Vagina (tissue), 2 donors: Measurements from ENCODE around the gene PBX1. TPM values are rescaled to one million over a fixed set of nuclear protein-coding genes. Genes with fewer than 3 reads are reported as not detected.

Experiments
- DNase-seq, 2 donors: peaks; one replicate each; pipeline ENCODE4 v3.0.0-alpha.2; 2017; ENCODE audit errors: extremely low spot score in 2 of 2
- H3K27ac ChIP-seq: fragments of 200-600 bp; sonication (generic); one replicate; pipeline ENCODE4 v1.5.1; 2019
- H3K27me3 ChIP-seq: fragments of 200-600 bp; sonication (generic); one replicate; pipeline ENCODE4 v1.5.1; 2019
- H3K36me3 ChIP-seq, 2 donors: fragments of 200-600 bp; sonication (generic); one replicate each; pipeline ENCODE4 v1.5.1; 2017 to 2019
- H3K4me1 ChIP-seq: fragments of 200-600 bp; sonication (generic); one replicate; pipeline ENCODE4 v1.5.1; 2019
- H3K4me3 ChIP-seq, 2 donors: fragments of 200-600 bp; sonication (generic); 1 replicate in 1 of 2; 2 replicates in 1 of 2; pipeline ENCODE4 v1.5.1; 2016 to 2019
- H3K9me3 ChIP-seq: fragments of 200-600 bp; sonication (generic); one replicate; pipeline ENCODE4 v1.5.1; 2019
- CTCF ChIP-seq, 3 experiments: fragments of 450-650 bp in 2 of 3; fragments of 200-600 bp in 1 of 3; sonication (generic) in 1 of 3; IDR thresholded peaks; one replicate each; pipeline ENCODE4 v1.5.1; 2017 to 2019; ENCODE audit warnings: antibody characterized with exemption in 3 of 3, mild to moderate bottlenecking in 2 of 3, moderate library complexity in 2 of 3
- POLR2A ChIP-seq, 2 donors: fragments of 450-650 bp; IDR thresholded peaks; one replicate each; pipeline ENCODE4 v1.6.1; 2017; ENCODE audit warnings: antibody characterized with exemption in 2 of 2, mild to moderate bottlenecking in 2 of 2, moderate library complexity in 2 of 2
- POLR2AphosphoS5 ChIP-seq, 2 donors: sonication (generic); formaldehyde crosslinking; IDR thresholded peaks; one replicate each; pipeline ENCODE4 v1.9.0; 2017; ENCODE audit warnings: antibody characterized with exemption in 2 of 2, mild to moderate bottlenecking in 2 of 2, low read depth in 1 of 2; ENCODE audit not compliant: insufficient read depth in 1 of 2
- intact Hi-C: fragments of 100-400 bp; cut with DNase I; formaldehyde crosslinking; loops from one replicate; pipeline ENCODE4 v1.15.1; 2023
- total RNA-seq: library from RNA; depleted of rRNA; stranded (reverse); fragments of >200 nt; gene quantifications from one replicate; pipeline ENCODE4 v1.2.3, GENCODE V29; 2016

The PBX1 gene
- total RNA-seq, 1 donor from 2014 or later: 69.0 TPM

GRCh38 chr1:164842870-164843269 is 283.9 kb downstream of the PBX1 start:
- Histone ChIP-seq H3K27me3 (no peaks in the 10 kb centered on the region), H3K4me3 (no peak overlapping the region), H3K27ac (no peak overlapping the region), H3K9me3 (no peaks in the 10 kb centered on the region), H3K4me1 (peaks cover 25% of the 10 kb centered on the region), H3K36me3 (peaks cover 0 to 10% of the 10 kb centered on the region in 2 donors)
- no peak for DNase-seq
- intact Hi-C loops: no loop called here
- no peak for TF ChIP-seq POLR2AphosphoS5 (IDR thresholded peaks at IDR 0.05; ENCODE audit: insufficient read depth in 1 of 2, low read depth in 1 of 2)
- no peak for TF ChIP-seq CTCF (IDR thresholded peaks at IDR 0.05)
- TF ChIP-seq POLR2A (IDR thresholded peaks at IDR 0.05): no peak

- intact Hi-C loops: no loop called here
- TF ChIP-seq CTCF (IDR thresholded peaks at IDR 0.05) (no peak), POLR2AphosphoS5 (IDR thresholded peaks at IDR 0.05; ENCODE audit: insufficient read depth in 1 of 2, low read depth in 1 of 2) (no peak), POLR2A (IDR thresholded peaks at IDR 0.05) (no peak)
- no peak for DNase-seq
- no peaks in the 10 kb centered on the region for H3K27me3 ChIP-seq
- H3K9me3 ChIP-seq: no peaks in the 10 kb centered on the region
- H3K36me3 ChIP-seq: peaks cover 0 to 19% of the 10 kb centered on the region in 2 donors
- H3K4me3 ChIP-seq: no peak overlapping the region
- peaks cover 18% of the 10 kb centered on the region for H3K4me1 ChIP-seq
- H3K27ac ChIP-seq: no peak overlapping the region
These were observed 284.9 kb downstream of the PBX1 start for GRCh38 chr1:164843743-164844500.

GRCh38 chr1:164846731-164847691 is 288.0 kb downstream of the PBX1 start:
- Histone ChIP-seq H3K4me1 (peaks cover 22% of the 10 kb centered on the region), H3K27me3 (no peaks in the 10 kb centered on the region), H3K9me3 (no peaks in the 10 kb centered on the region), H3K27ac (no peak overlapping the region), H3K36me3 (peaks cover 0 to 21% of the 10 kb centered on the region in 2 donors), H3K4me3 (no peak overlapping the region)
- no peak for TF ChIP-seq CTCF (IDR thresholded peaks at IDR 0.05)
- no peak for TF ChIP-seq POLR2A (IDR thresholded peaks at IDR 0.05)
- no peak for TF ChIP-seq POLR2AphosphoS5 (IDR thresholded peaks at IDR 0.05; ENCODE audit: insufficient read depth in 1 of 2, low read depth in 1 of 2)
- intact Hi-C loops: no loop called here
- DNase-seq: no peak

GRCh38 chr1:164853146-164853545 is 294.2 kb downstream of the PBX1 start:
- no peak for DNase-seq
- no peak overlapping the region for H3K27ac ChIP-seq
- no peak overlapping the region for H3K4me3 ChIP-seq
- intact Hi-C loops: no loop called here
- H3K9me3 ChIP-seq: no peaks in the 10 kb centered on the region
- peaks cover 0 to 8% of the 10 kb centered on the region in 2 donors for H3K36me3 ChIP-seq
- H3K27me3 ChIP-seq: no peaks in the 10 kb centered on the region
- peaks cover 28% of the 10 kb centered on the region for H3K4me1 ChIP-seq
- TF ChIP-seq POLR2AphosphoS5 (IDR thresholded peaks at IDR 0.05; ENCODE audit: insufficient read depth in 1 of 2, low read depth in 1 of 2): no peak

- Histone ChIP-seq H3K36me3 (no peaks in the 10 kb centered on the region), H3K27me3 (no peaks in the 10 kb centered on the region), H3K9me3 (no peaks in the 10 kb centered on the region), H3K4me1 (peaks cover 24% of the 10 kb centered on the region), H3K27ac (no peak overlapping the region), H3K4me3 (no peak overlapping the region)
- TF ChIP-seq POLR2AphosphoS5 (IDR thresholded peaks at IDR 0.05; ENCODE audit: insufficient read depth in 1 of 2, low read depth in 1 of 2): no peak
- DNase-seq: no peak
- intact Hi-C loops: no loop called here
These were observed 296.8 kb downstream of the PBX1 start for GRCh38 chr1:164855716-164856329.
